Hematopoietic multipotent progenitor cell treated with erythropoietin and hydrocortisone succinate and interleukin-3 and kit ligand, for 4 days (in vitro differentiated cells): Measurements from ENCODE around the gene KCNE5.
"Not testable (repeated sequence)": the region's sequence is repeated elsewhere in the genome, so short reads cannot be mapped to it uniquely, and the experiment has no call there.

Experiments used
- DNase-seq: peaks from one replicate; pipeline ENCODE4 v3.0.0-alpha.2; 2015

KCNE5 gene

DNA sequence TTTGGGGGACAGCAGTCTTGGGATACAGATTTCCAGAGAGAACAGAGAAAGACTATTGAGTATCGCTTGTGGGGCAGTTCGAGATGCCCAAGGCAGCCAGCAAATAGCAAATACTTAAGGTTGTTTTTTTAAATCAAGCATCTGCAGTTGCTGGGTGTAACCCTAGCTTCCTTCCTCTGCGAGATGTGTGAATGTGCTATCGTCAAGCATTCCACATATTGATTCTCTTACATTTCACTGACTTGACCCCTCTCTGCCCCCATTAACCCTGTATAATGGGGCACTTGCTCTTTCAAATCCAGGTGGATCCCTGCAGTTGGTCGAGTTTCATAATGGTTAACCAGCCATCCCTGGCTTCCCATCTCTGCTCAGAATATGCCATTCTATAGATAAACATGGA is 23.5 kb downstream of the KCNE5 start:
- DNase-seq = no peak

DNA sequence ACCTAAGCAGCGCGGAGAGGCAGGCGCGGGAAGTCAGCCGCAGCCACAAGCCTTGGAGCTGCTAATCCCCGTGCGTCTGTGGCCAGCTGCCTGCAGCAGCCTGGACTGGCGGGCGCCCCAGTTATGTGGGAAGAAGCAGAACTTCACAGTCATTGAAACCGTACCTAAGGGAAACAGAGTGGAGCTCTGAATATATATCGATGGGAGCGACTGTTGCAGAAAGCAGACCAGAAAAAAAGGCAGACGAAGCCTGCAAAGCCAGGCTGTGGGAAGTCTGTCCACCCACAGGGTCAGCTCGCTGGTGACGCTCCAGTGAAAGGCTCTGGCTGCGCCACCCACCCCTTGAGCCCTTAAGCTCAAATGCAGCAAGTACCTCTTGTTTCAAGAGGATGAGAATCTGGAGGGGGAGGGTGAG is 24.7 kb downstream of the KCNE5 start:
- peak; percentile 23 for DNase-seq

GRCh38 chrX:109596015-109596414 is 29.0 kb downstream of the KCNE5 start:
- no peak for DNase-seq

DNA sequence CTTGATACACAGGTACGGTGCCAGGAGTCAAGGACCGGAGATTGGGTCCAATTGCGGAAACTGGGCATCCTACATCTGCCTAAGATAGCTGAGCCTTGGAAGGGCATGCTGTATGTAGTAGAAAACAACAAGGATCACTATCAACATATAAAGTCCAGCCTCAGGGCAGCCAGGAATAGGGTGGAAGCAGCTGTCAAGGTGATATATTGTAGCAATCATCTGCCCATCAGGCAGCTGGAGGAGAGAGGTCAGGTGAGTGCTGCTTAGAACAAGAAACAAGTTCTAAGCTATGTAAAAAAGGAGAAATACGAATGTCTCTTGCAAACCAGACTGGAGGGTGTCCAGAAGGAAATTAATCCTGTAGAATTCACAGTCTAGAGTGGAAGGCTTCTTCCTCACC is 34.8 kb downstream of the KCNE5 start:
- no peak for DNase-seq

DNA sequence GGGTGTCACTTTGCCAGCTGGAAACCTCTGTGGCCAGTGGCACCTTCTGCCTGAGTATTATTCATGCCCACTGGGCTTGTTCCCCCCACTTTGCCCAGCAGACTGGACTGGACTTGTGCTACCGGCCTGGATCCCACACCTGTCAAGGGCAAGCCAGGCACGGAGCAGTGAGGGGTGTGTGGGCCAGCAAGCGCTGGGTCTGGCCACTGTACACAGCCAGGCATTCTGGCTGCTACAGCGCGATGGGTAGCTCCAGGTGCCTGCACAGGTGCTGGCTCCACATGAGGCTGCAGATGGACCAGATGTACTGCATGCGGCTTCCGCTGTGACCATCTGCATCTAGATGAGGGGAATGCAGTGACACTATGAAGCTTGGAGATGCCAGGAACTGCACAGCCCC is 39.5 kb downstream of the KCNE5 start:
- no peak for DNase-seq

- DNase-seq = no peak
Measured at GRCh38 chrX:109578916-109579315, 46.1 kb downstream of the KCNE5 start.

DNA sequence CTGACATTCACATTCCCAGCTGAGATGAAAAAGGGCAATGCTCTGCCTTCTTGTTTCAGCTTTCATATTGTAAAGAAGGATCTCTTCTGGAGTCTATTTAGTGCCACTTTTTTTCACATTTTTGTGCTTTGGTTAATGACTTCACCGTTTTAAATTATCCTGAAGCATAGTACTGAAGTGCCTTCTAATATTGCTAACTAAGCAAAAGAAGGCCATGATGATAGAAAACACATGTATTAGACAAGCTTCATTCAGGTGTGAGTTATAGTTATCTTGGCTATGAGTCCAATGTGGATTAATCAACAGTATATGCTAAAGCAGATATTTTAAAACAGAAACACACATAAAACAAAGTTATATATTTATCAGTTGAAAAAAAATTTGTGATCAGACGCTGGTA is 47.9 kb downstream of the KCNE5 start:
- no peak for DNase-seq

GRCh38 chrX:109576083-109576482 is 48.9 kb downstream of the KCNE5 start:
- not testable (repeated sequence) for DNase-seq
